Activated CD4-positive, alpha-beta T cell treated with anti-CD3 and anti-CD28 coated beads, Interleukin-2, amount 10 ng/mL, durations not matched to agents 7 days and 5 days (primary cell): Measurements from ENCODE around the gene TLX2. TPM values are rescaled to one million over a fixed set of nuclear protein-coding genes. Genes with fewer than 3 reads are reported as not detected.

ENCODE experiments used
- CTCF ChIA-PET: fragments of 350-600 bp; sonication (Branson Sonifier 250); formaldehyde crosslinking; loops from one replicate; lab custom pipeline; 2021; ENCODE audit warnings: antibody characterized with exemption; lab: Charles Lee
- POLR2A ChIA-PET: fragments of 350-600 bp; sonication (Branson Sonifier 250); formaldehyde crosslinking; loops from one replicate; lab custom pipeline; 2021; ENCODE audit warnings: antibody characterized with exemption; lab: Charles Lee
- DNase-seq: peaks from one replicate; pipeline ENCODE4 v3.0.0-alpha.2; 2020
- H3K27ac Mint-ChIP-seq: one replicate; pipeline ENCODE4 v1.8.0; 2021; ENCODE audit warnings: mild to moderate bottlenecking, moderate library complexity, mixed read lengths
- H3K27me3 Mint-ChIP-seq: one replicate; pipeline ENCODE4 v1.8.0; 2021; ENCODE audit warnings: mixed read lengths
- H3K36me3 Mint-ChIP-seq: one replicate; pipeline ENCODE4 v1.8.0; 2021; ENCODE audit warnings: low read depth, mixed read lengths
- H3K4me1 Mint-ChIP-seq: one replicate; pipeline ENCODE4 v1.8.0; 2021; ENCODE audit warnings: mixed read lengths
- H3K4me3 Mint-ChIP-seq: one replicate; pipeline ENCODE4 v1.8.0; 2021; ENCODE audit warnings: mild to moderate bottlenecking, moderate library complexity, mixed read lengths
- H3K9me3 Mint-ChIP-seq: one replicate; pipeline ENCODE4 v1.8.0; 2021; ENCODE audit warnings: mixed read lengths
- total RNA-seq, 2 experiments: library from RNA; stranded (reverse); gene quantifications; one replicate each; pipeline ENCODE4 v1.2.3, GENCODE V29; 2021

The TLX2 gene
- total RNA-seq, 2 experiments from 2014 or later, result 0.40 to 0.52 TPM

DNA sequence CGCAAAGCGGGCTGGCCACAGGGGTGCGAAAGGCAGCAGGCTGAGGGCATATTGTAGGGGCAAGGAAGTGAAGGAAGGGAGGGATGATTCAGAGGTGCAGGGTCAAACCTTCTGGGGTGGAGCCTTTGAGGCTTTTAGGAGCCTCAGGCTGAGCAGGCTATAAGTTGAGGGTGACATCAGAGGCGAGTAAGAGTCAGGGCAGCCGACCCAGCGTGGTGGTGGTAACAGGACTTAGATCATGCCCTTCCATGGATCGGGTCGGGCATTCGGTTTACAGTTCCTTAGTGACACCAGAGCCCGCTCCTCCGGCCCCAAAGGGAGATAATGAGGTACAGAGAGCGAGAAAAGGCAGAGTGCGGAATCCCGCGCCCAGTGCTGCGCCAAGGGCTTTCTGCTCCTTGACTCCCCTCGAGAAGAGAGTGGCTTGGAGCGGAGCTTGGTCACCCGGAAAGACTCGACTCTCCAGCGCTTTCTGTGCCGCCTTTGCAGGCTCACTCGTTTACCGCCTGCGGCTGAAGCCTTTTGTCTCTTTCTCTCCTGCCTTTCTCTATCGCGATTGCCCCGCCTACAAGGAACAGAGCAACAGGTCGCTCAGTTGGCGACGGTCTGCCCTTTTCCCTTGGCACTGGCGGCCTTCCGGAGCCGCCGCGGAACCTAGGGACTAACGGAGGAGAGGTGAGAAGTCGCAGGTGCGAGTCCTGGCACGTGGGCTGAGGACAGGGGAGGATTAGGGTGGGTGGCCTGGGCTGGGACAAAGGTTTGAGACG, 15.6 kb upstream of the TLX2 start:
- H3K36me3 Mint-ChIP-seq, result peaks cover 23% of the 10 kb centered on the region
- H3K9me3 Mint-ChIP-seq, result no peaks in the 10 kb centered on the region
- no peak for DNase-seq
- peak overlapping the region; percentile 77 for H3K27ac Mint-ChIP-seq
- ChIA-PET POLR2A (no interaction called here), CTCF (interaction anchor here (0.9 to 5.6 kb wide), 5 partner anchors 8 to 40 kb away, joined by 3 to 38 read pairs (median 4); partner anchors contain the start of genes CCDC142 and TTC31)
- H3K4me1 Mint-ChIP-seq, result peaks cover 45% of the 10 kb centered on the region
- peak overlapping the region; percentile 79 for H3K4me3 Mint-ChIP-seq
- H3K27me3 Mint-ChIP-seq, result peaks cover 55% of the 10 kb centered on the region

DNA sequence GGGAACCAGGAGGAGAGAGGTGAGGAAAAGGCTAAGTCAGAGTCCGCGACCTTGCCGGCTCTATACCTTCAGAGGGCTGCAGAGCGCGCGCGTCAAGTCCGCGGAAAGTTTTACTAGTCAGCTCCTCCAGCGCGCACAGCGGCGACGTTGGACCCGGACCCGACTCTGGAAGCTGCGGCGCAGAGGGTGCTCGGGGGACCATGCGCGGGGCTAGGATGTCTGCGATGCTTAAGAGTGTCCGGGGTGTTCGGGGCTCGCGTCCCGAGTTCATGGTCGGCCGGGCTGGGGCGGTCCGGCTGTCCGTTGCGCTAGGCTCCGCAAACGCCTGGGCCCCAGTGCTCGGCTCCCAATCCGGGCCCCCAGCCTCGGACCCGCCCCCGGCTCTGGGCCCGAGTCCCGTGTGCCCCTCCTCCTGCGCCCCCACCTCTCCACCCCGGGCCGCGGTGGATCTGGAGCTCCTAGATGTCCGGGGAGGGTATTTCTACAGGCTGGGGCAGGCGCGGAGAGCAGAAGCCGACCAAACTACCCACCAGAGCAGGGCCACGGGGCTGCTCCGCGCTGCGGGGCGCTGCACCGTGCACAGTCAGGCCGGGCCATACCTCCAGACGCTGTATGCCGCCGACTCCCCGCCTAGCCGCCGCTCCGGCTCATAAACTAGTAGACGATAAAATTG, 14.8 kb upstream of the TLX2 start, which contains the start of gene LBX2:
Gene LBX2 (minus strand): TSS at position 337 of the 673 bp plus-strand sequence. CDS start 66 bp downstream, at position 271.
- H3K4me1 Mint-ChIP-seq, result peaks cover 48% of the 10 kb centered on the region
- ChIA-PET CTCF (interaction anchor here (0.9 to 5.6 kb wide), 3 partner anchors 10 to 17 kb away, joined by 3 to 38 read pairs (median 4); partner anchors contain the start of genes CCDC142 and TTC31), POLR2A (no interaction called here)
- DNase-seq, result peak; percentile 41
- H3K27ac Mint-ChIP-seq, result peak within 1 kb of the TSS; percentile 77
- H3K4me3 Mint-ChIP-seq, result peak within 1 kb of the TSS; percentile 79
- peaks cover 60% of the 10 kb centered on the region for H3K27me3 Mint-ChIP-seq
- peaks cover 22% of the 10 kb centered on the region for H3K36me3 Mint-ChIP-seq
- H3K9me3 Mint-ChIP-seq, result no peaks in the 10 kb centered on the region

DNA sequence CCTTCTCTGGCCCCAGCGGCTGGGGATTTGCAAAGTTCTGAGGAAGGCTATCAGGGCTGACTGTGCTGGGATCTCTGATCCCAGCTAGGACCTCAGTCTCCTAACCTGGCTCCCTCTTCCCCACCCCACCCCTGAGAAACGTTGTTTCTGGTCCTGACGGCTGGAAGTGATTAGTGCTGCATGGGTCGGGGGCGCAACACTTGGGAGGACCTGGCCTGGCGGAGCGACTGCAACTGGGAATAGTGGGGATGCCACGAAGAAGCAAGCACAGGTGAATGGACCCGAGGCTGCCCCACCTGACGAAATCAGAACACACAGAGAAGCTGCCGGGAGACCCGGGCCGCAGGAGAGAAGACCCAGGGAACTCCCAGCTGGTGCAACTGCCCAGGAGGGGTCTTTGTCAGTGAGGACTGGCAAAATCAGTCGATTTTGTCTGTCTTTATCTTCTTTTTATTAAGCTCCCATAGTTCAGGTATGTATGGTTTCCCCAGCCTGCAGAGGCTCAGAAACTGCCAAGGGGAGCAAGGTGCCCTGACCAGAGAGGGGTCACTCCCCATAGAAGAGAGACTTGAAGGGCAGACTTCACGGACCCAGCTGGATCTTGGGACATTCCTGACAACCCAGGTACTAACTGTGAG, 14.2 kb upstream of the TLX2 start:
- no peak for DNase-seq
- H3K27me3 Mint-ChIP-seq, result peaks cover 62% of the 10 kb centered on the region
- ChIA-PET CTCF (interaction anchor here (0.9 to 5.6 kb wide), 6 partner anchors 8 to 88 kb away, joined by 3 to 38 read pairs (median 4); partner anchors contain the start of genes CCDC142 and TTC31), POLR2A (no interaction called here)
- H3K9me3 Mint-ChIP-seq, result no peaks in the 10 kb centered on the region
- H3K4me3 Mint-ChIP-seq, result peak overlapping the region; percentile 30
- peaks cover 54% of the 10 kb centered on the region for H3K4me1 Mint-ChIP-seq
- H3K27ac Mint-ChIP-seq, result no peak overlapping the region
- peaks cover 27% of the 10 kb centered on the region for H3K36me3 Mint-ChIP-seq

DNA sequence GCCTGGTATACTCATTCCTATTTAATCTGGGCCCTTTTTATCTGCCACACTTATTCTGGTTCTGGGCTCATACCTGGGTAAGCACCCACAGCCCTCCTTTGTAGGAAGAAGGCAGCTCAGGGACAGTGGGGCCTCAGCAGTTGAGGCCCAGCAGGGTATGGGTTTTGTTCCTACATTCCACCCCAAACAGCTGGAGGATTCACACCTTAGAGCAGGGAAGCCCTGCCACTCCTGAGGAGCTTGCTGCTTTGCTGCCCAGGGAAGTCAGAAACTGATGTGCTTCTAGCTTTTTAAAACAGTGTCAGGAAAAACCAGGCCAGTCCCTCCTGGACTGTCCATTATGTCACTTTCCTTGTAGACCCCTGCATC, 13.7 kb upstream of the TLX2 start:
- peaks cover 59% of the 10 kb centered on the region for H3K4me1 Mint-ChIP-seq
- H3K9me3 Mint-ChIP-seq, result no peaks in the 10 kb centered on the region
- H3K27ac Mint-ChIP-seq, result no peak overlapping the region
- CTCF ChIA-PET, result interaction anchor here (0.7 to 5.6 kb wide), 8 partner anchors 8 to 87 kb away, joined by 3 to 38 read pairs (median 4); partner anchors contain the start of genes CCDC142, TTC31 and WBP1
- peaks cover 62% of the 10 kb centered on the region for H3K27me3 Mint-ChIP-seq
- H3K36me3 Mint-ChIP-seq, result peaks cover 31% of the 10 kb centered on the region
- DNase-seq, result no peak
- no peak overlapping the region for H3K4me3 Mint-ChIP-seq
- POLR2A ChIA-PET, result no interaction called here

DNA sequence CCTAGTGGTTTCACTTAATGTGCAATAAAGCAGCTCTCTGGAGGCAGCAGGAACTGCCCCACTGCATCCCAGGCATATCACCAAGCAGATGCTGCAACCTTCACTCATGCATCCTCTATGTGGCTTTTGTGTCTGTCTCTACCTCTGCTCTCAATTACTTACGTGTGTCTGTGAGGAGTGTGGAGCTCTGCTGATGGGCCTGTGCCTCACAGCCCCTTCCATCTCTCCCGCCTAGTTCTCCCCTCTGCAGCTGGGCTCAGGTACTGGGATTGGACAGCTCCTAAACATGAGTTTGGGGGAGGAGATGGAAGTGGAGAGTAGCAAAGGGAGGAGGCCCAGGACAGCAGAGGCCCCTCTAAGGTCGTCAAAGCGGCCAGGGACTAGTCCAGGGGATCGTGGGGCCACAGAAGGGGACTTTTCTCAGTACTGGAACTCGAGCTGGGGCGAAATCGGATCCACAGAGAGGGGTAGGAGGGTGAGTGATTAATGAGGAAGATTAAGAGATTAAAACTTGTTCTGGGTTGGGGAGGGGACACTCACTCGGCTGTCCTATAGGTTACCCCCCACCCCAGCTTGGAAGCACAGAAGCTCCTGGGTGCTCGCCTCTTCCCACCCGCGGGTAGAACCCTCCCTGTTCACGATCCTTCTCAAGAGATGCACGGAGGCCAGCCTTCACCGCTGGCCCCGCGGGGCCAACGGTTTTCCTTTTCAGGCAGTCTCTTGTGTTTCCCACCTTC, 12.7 kb upstream of the TLX2 start:
- H3K27me3 Mint-ChIP-seq, result peaks cover 62% of the 10 kb centered on the region
- peaks cover 35% of the 10 kb centered on the region for H3K36me3 Mint-ChIP-seq
- H3K27ac Mint-ChIP-seq, result no peak overlapping the region
- peak overlapping the region; percentile 4 for H3K4me3 Mint-ChIP-seq
- CTCF ChIA-PET, result interaction anchor here (0.7 to 5.6 kb wide), 7 partner anchors 8 to 86 kb away, joined by 3 to 38 read pairs (median 10); partner anchors contain the start of genes CCDC142, TTC31 and WBP1
- POLR2A ChIA-PET, result no interaction called here
- no peaks in the 10 kb centered on the region for H3K9me3 Mint-ChIP-seq
- DNase-seq, result no peak
- peaks cover 64% of the 10 kb centered on the region for H3K4me1 Mint-ChIP-seq

DNA sequence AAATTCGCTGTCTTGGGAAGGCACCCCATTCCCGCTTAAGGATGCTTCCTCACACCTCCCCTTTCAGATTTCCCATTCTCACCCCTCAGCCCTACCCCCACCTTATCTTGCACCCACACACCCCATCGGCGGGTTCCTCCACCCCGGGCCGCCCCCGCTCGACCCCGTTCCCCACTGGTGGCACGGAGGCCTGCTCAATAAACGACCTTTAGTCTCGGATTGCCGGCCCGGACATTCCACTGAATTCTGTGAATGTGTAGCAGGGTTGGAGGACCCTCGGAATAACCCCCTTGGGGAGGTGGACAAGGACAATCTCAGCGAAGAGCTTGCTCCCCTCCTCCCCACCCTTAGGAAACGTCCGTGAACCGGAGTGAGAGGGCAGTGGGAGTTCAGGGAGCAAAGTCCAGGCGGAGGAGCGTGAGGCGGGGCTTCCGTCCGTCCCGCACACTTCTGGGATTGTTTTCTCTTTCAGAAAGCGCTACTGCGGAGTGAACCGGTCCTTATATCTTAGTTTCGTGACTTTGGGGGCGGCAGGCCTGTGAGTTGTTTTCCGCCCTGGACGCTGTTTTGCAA, 12.0 kb upstream of the TLX2 start:
- Mint-ChIP-seq H3K27me3 (peaks cover 62% of the 10 kb centered on the region), H3K4me1 (peaks cover 69% of the 10 kb centered on the region), H3K36me3 (peaks cover 40% of the 10 kb centered on the region), H3K4me3 (peak overlapping the region; percentile 54), H3K9me3 (no peaks in the 10 kb centered on the region), H3K27ac (no peak overlapping the region)
- CTCF ChIA-PET, result interaction anchor here (1.6 to 3.4 kb wide), 4 partner anchors 7 to 20 kb away, joined by 4 to 16 read pairs (median 13); partner anchors contain the start of genes CCDC142 and TTC31
- POLR2A ChIA-PET, result no interaction called here
- no peak for DNase-seq

DNA sequence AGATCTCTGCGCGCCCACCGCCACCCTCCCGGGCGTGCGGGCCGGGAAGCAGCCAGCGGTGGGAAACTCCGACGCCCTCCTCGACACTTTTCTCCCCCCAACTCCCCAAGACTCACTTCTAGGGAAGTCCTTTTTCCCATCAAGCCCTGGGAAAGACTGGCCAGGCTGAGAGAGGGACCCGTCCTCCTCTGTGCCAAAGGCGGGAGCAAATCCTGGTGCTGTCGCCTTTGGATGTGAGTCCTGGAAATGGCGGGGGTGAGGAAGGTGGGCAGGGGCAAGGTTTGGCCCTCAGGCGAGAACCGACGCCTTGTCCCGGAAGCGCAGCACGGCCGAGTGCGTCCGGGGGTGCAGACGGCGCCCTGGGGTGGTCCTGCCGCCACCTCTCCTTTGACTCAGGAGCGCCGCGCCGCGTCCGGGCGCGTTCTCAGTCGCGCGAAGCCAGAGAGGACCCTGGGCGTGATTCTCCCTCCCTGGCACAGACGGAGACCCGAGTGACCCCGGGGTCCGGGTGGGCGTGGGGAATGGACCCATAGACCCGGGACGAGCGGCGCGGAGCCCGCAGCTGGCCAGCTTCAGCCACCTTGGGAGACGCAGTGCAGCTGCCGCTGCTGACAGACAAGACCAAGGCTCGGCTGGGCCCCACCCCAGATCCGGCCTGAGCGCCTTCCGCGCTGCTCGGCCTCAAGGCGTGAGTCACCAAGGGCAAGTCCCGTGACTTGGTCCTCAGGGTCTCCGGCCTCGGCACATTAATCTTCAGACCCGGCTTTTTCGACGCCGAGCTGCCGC, 11.3 kb upstream of the TLX2 start:
- Mint-ChIP-seq H3K9me3 (no peaks in the 10 kb centered on the region), H3K36me3 (peaks cover 40% of the 10 kb centered on the region), H3K4me3 (peak overlapping the region; percentile 54), H3K27ac (no peak overlapping the region), H3K4me1 (peaks cover 67% of the 10 kb centered on the region), H3K27me3 (peaks cover 58% of the 10 kb centered on the region)
- CTCF ChIA-PET, result interaction anchor here (1.2 to 3.4 kb wide), 6 partner anchors 11 to 28 kb away, joined by 3 to 16 read pairs (median 6); partner anchors contain the start of genes AUP1, CCDC142, HTRA2 and TLX2
- DNase-seq, result peak; percentile 38
- POLR2A ChIA-PET, result interaction anchor here (0.6 kb wide), 1 partner anchor 76 kb away, joined by 3 read pairs; no protein-coding TSS in a partner anchor

DNA sequence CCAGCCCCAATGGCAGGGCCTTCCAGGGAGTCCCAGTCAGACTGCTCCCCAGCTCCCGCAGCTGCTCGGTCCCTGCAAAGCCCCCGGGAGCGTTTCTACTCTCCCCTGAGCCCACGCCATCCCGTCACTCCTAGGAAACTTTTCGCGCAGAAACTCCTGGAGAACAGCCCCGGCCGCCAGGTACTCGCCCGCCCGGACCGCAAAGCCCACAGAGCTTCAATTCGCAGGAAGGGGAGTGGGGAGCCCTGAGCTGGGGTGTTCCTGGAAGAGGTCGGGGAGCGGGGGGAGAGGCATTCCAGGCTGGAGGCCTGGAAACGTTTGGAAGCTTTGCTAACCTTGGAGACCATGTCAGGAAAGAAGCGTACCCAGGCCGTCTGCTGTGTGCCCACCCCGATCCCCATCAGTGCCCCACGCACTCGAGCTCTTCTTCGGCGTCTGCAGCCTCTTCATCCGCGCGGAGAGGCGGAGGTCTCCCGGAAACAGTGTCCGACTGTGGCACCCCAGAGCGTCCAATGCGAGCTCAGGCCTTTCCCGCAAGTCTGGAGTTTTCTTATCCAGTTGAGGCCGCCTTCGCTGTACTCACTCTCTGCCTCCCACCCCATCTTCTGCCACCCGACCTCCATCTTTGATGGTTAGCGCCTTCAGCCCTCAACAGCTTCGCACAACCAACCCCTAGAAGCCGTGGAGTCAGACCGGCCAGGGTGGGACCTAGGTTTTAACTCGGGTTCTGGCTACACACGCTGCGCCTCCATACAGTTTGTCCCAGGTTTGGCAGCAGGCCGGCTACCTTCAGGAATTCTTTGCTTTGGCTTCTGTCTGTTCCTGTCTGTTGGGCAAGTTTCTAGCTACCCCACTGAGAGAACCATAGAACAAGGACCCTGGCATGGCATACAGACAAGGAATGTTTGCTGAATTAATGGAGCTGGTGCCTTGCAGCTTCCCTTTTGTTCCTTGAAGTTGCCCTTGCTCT, 10.5 kb upstream of the TLX2 start:
- H3K9me3 Mint-ChIP-seq, result no peaks in the 10 kb centered on the region
- H3K27ac Mint-ChIP-seq, result peak overlapping the region; percentile 60
- DNase-seq, result no peak
- H3K36me3 Mint-ChIP-seq, result peaks cover 38% of the 10 kb centered on the region
- H3K27me3 Mint-ChIP-seq, result peaks cover 50% of the 10 kb centered on the region
- peak overlapping the region; percentile 54 for H3K4me3 Mint-ChIP-seq
- H3K4me1 Mint-ChIP-seq, result peaks cover 67% of the 10 kb centered on the region
- ChIA-PET CTCF (interaction anchor here (0.6 to 3.4 kb wide), 10 partner anchors 10 to 42 kb away, joined by 3 to 16 read pairs (median 3); partner anchors contain the start of genes AUP1, CCDC142, DQX1 and HTRA2), POLR2A (interaction anchor here (0.6 kb wide), 1 partner anchor 76 kb away, joined by 3 read pairs; no protein-coding TSS in a partner anchor)

DNA sequence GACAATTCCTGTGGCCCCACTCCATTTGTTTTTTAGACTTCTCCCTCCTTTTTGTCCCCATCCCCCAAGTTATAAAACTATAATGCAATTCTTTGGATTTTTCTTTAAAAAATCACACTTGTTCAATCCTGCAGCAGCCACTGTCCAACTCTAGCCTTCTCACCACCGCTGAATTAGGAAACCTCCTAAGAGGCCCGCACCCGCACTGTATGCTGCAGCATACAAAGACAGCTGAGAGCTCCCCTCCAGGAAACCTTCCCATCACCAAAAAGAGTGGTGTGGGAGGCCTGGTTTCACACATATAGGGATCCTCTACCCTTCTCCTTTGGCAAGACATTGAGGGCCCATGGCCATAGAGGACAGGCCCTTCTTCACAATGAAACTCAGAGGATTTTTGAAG, 9.7 kb upstream of the TLX2 start:
- peaks cover 45% of the 10 kb centered on the region for H3K27me3 Mint-ChIP-seq
- peak overlapping the region; percentile 60 for H3K27ac Mint-ChIP-seq

More for the DNA sequence above, 9.7 kb upstream of the TLX2 start:
- H3K4me1 Mint-ChIP-seq, result peaks cover 63% of the 10 kb centered on the region
- peaks cover 38% of the 10 kb centered on the region for H3K36me3 Mint-ChIP-seq
- CTCF ChIA-PET, result interaction anchor here (0.7 to 3.4 kb wide), 6 partner anchors 9 to 26 kb away, joined by 3 to 16 read pairs (median 4); partner anchors contain the start of genes AUP1, CCDC142, DQX1 and HTRA2
- POLR2A ChIA-PET, result no interaction called here
- DNase-seq, result no peak
- H3K4me3 Mint-ChIP-seq, result peak overlapping the region; percentile 14
- no peaks in the 10 kb centered on the region for H3K9me3 Mint-ChIP-seq
